Tibial nerve (tissue), 4 donors: ENCODE results near the gene NRN1L. TPM values are rescaled to one million over a fixed set of nuclear protein-coding genes. Genes with fewer than 3 reads are reported as not detected.

ENCODE experiments used
- DNase-seq, 2 donors: peaks; one replicate each; pipeline ENCODE4 v3.0.0-alpha.2; 2019; ENCODE audit warnings: low spot score in 2 of 2
- H3K27ac ChIP-seq, 4 donors: fragments of 200-600 bp; sonication (generic) in 3 of 4; one replicate each; pipeline ENCODE4 v1.5.1; 2017 to 2019; ENCODE audit warnings: mild to moderate bottlenecking in 1 of 4
- H3K27me3 ChIP-seq, 2 donors: fragments of 200-600 bp; sonication (generic) in 1 of 2; one replicate each; pipeline versions ENCODE4 v1.5.1 to v1.6.0; 2017 to 2019
- H3K36me3 ChIP-seq, 3 donors: fragments of 200-600 bp; sonication (generic); one replicate each; pipeline ENCODE4 v1.5.1; 2018 to 2019
- H3K4me1 ChIP-seq, 4 donors: fragments of 200-600 bp; sonication (generic) in 3 of 4; one replicate each; pipeline ENCODE4 v1.5.1; 2017 to 2019
- H3K4me3 ChIP-seq, 4 donors: fragments of 200-600 bp; sonication (generic) in 3 of 4; one replicate each; pipeline ENCODE4 v1.5.1; 2017 to 2019; ENCODE audit warnings: mild to moderate bottlenecking in 1 of 4, moderate library complexity in 1 of 4
- H3K9me3 ChIP-seq, 4 donors: fragments of 200-600 bp; sonication (generic) in 3 of 4; one replicate each; pipeline ENCODE4 v1.5.1; 2017 to 2019
- EP300 ChIP-seq, 2 donors: sonication (generic); formaldehyde crosslinking; IDR thresholded peaks; one replicate each; pipeline ENCODE4 v1.6.1; 2017; ENCODE audit warnings: antibody characterized with exemption in 2 of 2, mild to moderate bottlenecking in 1 of 2
- POLR2A ChIP-seq, 2 donors: fragments of 450-650 bp; IDR thresholded peaks; one replicate each; pipeline ENCODE4 v1.6.1; 2017; ENCODE audit warnings: antibody characterized with exemption in 2 of 2, mild to moderate bottlenecking in 2 of 2, moderate library complexity in 2 of 2
- WGBS, 2 donors: methylation state at CpG; one replicate each; pipeline ENCODE4 v1.1.5; 2018; 5-methylcytosine and 5-hydroxymethylcytosine counted together
- total RNA-seq, 4 donors: library from RNA; depleted of rRNA; stranded (reverse); fragments of >200 nt; gene quantifications; one replicate each; pipeline ENCODE4 v1.1.0, GENCODE V29; 2016
- TF ChIP-seq, protein P1 (sequence below), 5 experiments: fragments of 200-600 bp in 3 of 5; fragments of 450-650 bp in 2 of 5; sonication (generic) in 3 of 5; IDR thresholded peaks; one replicate each; pipeline ENCODE4 v1.5.1; 2016 to 2019; ENCODE audit warnings: antibody characterized with exemption in 5 of 5, mild to moderate bottlenecking in 3 of 5, moderate library complexity in 2 of 5

Gene NRN1L
- total RNA-seq, 4 donors from 2014 or later = 2.0 to 15.1 (median 3.9) TPM

DNA sequence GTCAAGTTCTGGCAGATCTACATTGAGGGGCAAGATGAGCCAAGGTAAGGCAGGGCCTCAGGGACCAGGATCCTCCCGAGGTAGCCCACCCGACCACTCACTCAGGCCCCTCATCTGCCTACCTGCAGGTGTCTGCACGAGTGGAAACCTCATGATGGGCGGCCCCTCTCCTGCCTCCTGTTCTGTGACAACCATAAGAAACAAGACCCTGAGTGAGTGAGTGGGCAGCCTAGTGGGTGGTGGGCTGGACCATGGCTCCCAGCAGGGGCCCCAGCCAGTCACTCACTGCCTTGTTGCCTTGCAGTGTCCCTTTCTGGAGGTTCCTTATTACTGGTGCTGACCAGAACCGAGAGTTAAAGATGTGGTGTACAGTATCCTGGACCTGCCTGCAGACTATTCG, 6.5 kb upstream of the NRN1L start:
- Histone ChIP-seq H3K27ac (no peak overlapping the region), H3K36me3 (peaks cover 4 to 77% (median 49%) of the 10 kb centered on the region in 3 donors)
- 88 to 95% methylated on average over 2 to 6 of the region's 6 CpGs for WGBS, 2 donors

DNA sequence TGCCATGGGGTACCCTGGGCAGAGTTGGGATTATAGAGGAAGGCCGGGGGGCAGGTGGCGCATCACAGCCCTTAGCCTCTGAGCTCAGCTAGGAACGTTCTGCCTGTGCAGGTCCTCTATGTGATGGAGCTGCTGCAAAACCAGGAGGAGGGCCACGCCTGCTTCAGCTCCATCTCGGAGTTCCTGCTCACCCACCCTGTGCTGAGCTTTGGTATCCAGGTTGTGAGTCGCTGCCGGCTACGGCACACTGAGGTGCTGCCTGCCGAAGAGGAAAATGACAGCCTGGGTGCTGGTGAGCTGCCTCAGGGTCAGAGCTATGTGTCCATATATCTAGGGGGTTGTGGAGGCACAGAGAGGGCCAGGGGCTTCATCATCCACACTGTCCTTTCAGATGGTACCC, 5.8 kb upstream of the NRN1L start:
- TF ChIP-seq POLR2A (IDR thresholded peaks at IDR 0.05) (no peak), EP300 (IDR thresholded peaks at IDR 0.05) (no peak)
- TF ChIP-seq, protein P1, sequence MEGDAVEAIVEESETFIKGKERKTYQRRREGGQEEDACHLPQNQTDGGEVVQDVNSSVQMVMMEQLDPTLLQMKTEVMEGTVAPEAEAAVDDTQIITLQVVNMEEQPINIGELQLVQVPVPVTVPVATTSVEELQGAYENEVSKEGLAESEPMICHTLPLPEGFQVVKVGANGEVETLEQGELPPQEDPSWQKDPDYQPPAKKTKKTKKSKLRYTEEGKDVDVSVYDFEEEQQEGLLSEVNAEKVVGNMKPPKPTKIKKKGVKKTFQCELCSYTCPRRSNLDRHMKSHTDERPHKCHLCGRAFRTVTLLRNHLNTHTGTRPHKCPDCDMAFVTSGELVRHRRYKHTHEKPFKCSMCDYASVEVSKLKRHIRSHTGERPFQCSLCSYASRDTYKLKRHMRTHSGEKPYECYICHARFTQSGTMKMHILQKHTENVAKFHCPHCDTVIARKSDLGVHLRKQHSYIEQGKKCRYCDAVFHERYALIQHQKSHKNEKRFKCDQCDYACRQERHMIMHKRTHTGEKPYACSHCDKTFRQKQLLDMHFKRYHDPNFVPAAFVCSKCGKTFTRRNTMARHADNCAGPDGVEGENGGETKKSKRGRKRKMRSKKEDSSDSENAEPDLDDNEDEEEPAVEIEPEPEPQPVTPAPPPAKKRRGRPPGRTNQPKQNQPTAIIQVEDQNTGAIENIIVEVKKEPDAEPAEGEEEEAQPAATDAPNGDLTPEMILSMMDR (IDR thresholded peaks at IDR 0.05) = no peak
- no peaks in the 10 kb centered on the region for H3K27me3 ChIP-seq
- no peak overlapping the region for H3K4me3 ChIP-seq
- DNase-seq = no peak
- H3K27ac ChIP-seq = no peak overlapping the region
- H3K4me1 ChIP-seq = peaks cover 0 to 30% (median 15%) of the 10 kb centered on the region in 4 donors
- H3K9me3 ChIP-seq = no peaks in the 10 kb centered on the region
- 84 to 94% methylated on average over 7 to 9 of the region's 9 CpGs for WGBS, 2 donors
- peaks cover 4 to 83% (median 49%) of the 10 kb centered on the region in 3 donors for H3K36me3 ChIP-seq

More for the DNA sequence above, 6.5 kb upstream of the NRN1L start:
- no peak for DNase-seq
- Histone ChIP-seq H3K4me3 (no peak overlapping the region), H3K9me3 (no peaks in the 10 kb centered on the region), H3K27me3 (no peaks in the 10 kb centered on the region), H3K4me1 (peaks cover 0 to 32% (median 19%) of the 10 kb centered on the region in 4 donors)
- no peak for TF ChIP-seq POLR2A (IDR thresholded peaks at IDR 0.05)
- TF ChIP-seq, protein P1 (IDR thresholded peaks at IDR 0.05) = no peak
- TF ChIP-seq EP300 (IDR thresholded peaks at IDR 0.05) = no peak

DNA sequence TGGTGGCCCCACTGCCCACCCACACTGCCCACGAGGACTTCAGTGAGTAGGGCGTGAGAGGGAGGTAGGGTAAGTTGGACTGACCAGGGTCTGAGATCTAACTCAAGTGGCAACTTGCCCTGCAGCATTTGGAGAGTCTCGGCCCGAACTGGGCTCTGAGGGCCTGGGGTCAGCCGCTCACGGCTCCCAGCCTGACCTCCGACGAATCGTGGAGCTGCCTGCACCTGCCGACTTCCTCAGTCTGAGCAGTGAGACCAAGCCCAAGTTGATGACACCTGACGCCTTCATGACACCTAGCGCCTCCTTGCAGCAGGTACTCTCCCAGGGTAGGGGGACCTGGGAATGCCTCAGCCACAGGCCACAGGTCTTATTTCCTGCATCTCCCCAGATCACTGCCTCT, 5.2 kb upstream of the NRN1L start:
- DNase-seq = no peak
- Histone ChIP-seq H3K9me3 (no peaks in the 10 kb centered on the region), H3K36me3 (peaks cover 4 to 87% (median 49%) of the 10 kb centered on the region in 3 donors), H3K4me3 (no peak overlapping the region), H3K27ac (no peak overlapping the region), H3K27me3 (no peaks in the 10 kb centered on the region), H3K4me1 (peaks cover 0 to 30% (median 11%) of the 10 kb centered on the region in 4 donors)
- WGBS, 2 donors = 86 to 87% methylated on average over 5 to 9 of the region's 12 CpGs
- TF ChIP-seq, protein P1 (IDR thresholded peaks at IDR 0.05) = no peak
- TF ChIP-seq EP300 (IDR thresholded peaks at IDR 0.05) (no peak), POLR2A (IDR thresholded peaks at IDR 0.05) (no peak)

DNA sequence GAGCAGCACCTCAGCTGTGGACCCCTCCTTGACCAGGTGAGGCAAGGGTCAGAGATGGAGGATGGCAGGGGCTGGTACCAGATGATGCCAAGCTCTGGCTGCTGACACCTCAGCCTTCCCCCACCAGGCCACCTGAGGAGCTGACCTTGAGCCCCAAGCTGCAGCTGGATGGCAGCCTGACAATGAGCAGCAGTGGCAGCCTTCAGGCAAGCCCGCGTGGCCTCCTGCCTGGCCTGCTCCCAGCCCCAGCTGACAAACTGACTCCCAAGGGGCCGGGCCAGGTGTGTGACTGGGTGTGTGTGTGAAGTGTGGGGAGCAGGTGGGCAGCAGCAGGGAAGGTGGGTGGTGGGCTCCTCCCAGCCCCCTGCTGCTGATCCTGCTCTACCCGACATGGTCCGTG, 4.7 kb upstream of the NRN1L start:
- TF ChIP-seq EP300 (IDR thresholded peaks at IDR 0.05) = no peak
- TF ChIP-seq, protein P1 (IDR thresholded peaks at IDR 0.05) = no peak
- Histone ChIP-seq H3K27ac (no peak overlapping the region), H3K27me3 (no peaks in the 10 kb centered on the region), H3K4me1 (peaks cover 0 to 30% (median 10%) of the 10 kb centered on the region in 4 donors), H3K4me3 (no peak overlapping the region), H3K36me3 (peaks cover 4 to 87% (median 49%) of the 10 kb centered on the region in 3 donors), H3K9me3 (no peaks in the 10 kb centered on the region)
- no peak for DNase-seq
- WGBS, 2 donors = 87 to 90% methylated on average over 3 to 5 of the region's 5 CpGs

DNA sequence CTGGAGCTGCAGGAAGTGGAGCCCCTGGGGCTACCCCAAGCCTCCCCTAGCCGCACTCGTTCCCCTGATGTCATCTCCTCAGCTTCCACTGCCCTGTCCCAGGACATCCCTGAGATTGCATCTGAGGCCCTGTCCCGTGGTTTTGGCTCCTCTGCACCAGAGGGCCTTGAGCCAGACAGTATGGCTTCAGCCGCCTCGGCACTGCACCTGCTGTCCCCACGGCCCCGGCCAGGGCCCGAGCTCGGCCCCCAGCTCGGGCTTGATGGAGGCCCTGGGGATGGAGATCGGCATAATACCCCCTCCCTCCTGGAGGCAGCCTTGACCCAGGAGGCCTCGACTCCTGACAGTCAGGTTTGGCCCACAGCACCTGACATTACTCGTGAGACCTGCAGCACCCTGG, 4.1 kb upstream of the NRN1L start:
- 90 to 92% methylated on average over 12 to 13 of the region's 13 CpGs for WGBS, 2 donors
- DNase-seq = no peak
- Histone ChIP-seq H3K9me3 (no peaks in the 10 kb centered on the region), H3K36me3 (peaks cover 4 to 89% (median 49%) of the 10 kb centered on the region in 3 donors), H3K4me1 (peaks cover 0 to 27% (median 8%) of the 10 kb centered on the region in 4 donors), H3K27me3 (no peaks in the 10 kb centered on the region), H3K4me3 (no peak overlapping the region), H3K27ac (no peak overlapping the region)
- TF ChIP-seq, protein P1 (IDR thresholded peaks at IDR 0.05) = no peak
